HG02943 (cell line): ENCODE data around the gene ACKR4.
"Not testable (repeated sequence)": the region's sequence is repeated elsewhere in the genome, so short reads cannot be mapped to it uniquely, and the experiment has no call there.

Experiments
- ATAC-seq: cut with Tn5 transposase; IDR thresholded peaks from one replicate; pipeline ENCODE4 v1.9.1; 2021; ENCODE audit warnings: mild to moderate bottlenecking, low read depth, moderate library complexity; ENCODE audit not compliant: unreplicated experiment

Gene ACKR4

DNA sequence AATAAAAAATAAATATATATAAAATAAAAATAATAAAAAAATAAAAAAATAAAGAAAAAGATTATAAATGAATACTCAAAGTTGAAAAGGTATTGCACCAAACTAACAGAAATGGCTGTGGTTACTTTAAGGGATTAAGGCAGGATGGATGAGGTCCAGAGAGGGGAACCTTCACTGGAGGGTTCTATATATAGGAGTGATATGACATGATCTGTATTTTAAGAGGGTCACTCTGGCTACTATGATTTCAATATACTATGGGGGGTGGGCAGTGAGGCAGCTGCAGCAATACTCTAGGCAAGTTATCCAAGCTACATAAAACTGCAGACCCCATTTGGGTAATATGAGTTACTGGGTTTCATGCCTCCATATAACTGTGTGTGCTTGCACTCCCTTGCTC lies 38.0 kb downstream of the ACKR4 start:
- no peak for ATAC-seq

DNA sequence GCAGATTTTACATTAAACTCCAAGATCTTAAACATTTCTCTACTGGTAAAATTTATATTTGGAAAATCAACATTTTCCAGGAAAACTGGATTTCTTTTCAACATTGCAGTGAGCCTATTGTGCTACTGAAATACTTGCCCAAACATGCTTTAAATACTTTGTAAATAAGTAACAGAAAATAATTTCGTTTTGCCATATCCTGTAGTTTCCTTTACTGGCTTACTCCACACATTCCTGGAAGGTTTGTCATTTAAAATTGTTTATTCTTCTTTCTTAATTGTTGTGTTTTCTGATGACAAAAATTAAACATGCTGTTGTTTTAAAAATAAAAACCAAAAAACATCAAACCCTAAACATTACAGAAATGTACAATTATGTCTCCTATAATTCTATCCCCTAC lies 40.5 kb downstream of the ACKR4 start:
- no peak for ATAC-seq

DNA sequence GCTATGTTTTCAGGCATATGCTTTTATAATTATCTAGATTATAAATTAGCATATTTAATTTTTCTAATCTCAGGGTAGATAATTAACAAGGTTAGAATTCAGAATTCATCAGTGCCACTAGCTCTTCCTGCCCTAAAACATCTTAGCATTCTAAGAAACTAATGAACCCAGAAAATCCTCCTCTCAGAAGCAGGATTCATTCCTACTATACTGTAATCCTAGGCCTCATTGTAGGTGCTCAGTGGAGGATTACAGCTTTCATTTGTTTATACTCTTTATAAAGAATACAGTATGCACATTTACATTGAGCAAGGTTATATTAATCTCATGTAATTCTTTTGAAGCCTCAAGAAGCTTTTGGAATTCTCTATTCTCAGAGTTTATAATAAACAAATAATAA lies 41.6 kb downstream of the ACKR4 start:
- no peak for ATAC-seq

DNA sequence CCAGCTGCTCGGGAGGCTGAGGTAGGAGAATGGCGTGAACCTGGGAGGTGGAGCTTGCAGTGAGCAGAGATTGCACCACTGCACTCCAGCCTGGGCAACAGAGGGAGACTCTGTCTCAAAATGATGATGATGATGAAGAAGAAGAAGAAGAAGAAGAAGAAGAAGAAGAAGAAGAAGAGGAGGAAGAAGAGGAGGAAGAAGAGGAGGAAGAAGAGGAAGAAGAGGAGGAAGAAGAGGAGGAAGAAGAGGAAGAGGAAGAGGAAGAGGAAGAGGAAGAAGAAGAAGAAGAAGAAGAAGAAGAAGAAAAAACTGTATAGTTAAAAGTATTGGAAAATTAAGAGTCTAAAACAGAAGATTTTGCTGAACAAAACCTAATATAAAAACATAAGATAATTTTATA lies 44.4 kb downstream of the ACKR4 start:
- not testable (repeated sequence) for ATAC-seq

DNA sequence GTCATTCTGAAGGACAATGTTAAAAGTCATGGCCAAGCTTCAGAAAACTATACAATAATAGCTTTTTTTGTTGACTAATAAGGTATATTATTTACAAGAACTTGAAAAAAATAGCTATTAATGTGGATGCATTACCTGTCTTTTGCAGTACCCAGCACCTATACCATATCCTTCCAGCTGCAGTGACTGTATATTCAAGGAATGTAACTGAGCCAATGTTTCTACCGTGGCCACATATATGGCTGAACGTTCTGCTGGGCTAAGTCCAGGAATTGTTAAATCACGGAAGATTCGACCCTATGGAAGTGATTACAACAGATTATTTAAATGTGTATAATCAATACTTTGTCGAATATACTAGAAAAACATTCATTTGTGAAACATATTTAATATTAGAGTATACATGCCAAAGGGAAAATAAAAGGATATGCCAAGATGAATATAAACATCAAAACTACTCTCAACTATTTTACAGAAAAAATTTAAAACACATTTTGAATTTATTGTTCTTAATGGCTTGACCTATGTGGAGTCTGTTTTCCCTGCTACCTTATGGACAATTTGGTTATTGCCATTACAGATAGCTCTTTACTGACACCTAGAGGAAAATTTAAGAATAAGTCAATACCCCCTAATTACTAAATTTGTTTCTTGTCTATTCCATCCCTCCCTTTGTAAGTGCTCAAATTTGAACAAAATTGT lies 44.9 kb downstream of the ACKR4 start:
- no peak for ATAC-seq

DNA sequence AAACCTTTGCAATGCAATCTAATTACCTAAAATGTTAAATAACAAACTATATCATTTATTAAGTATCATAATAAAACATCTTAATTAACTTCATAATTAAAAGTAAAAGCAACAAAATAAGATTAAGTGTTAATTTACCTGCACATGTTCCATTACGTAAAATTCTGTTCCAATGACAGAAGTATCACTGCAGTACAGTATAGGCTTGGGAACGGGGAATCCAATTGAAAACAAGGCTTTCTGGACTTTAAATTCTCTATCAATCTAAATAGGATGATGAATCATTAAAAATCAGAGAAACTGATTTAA lies 45.4 kb downstream of the ACKR4 start:
- ATAC-seq = no peak

DNA sequence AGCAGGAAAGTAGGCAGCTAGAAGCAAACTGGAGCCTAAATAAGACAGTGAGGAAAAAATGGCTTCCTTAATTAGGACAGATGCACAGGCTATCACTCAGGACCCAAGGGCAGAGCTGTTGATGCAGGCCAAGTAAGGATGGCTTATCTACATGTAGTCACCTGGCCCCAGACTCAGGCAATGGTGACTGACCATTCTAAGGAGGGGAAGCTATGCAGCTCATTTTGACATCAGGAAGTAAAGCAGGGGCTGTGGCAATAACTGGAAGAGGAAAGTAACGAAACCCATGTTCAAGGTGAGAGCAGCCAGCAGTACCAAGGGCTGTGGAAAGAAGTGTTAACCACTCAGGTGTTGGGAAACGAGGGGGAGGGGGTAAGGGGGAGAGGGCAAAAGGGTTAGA lies 46.3 kb downstream of the ACKR4 start:
- ATAC-seq = no peak

DNA sequence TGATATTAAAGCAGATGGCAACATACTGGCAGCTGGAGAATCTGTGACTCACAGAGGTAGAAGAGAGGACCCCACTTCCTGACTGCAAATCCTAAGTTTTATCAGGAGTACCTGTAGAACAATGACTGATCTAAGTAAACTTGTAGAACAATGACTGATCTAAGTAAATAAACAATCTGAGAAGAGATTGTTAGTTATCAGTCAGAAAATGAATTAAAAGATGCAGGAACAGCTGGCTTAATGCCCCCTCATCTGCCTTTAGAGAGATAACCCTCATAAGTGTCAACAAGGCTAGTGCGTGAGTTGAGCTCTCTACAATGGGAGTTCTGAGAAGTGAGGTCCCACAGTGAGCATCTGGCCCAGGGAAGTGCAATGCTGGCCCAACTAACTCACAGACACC lies 48.0 kb downstream of the ACKR4 start:
- ATAC-seq = no peak

DNA sequence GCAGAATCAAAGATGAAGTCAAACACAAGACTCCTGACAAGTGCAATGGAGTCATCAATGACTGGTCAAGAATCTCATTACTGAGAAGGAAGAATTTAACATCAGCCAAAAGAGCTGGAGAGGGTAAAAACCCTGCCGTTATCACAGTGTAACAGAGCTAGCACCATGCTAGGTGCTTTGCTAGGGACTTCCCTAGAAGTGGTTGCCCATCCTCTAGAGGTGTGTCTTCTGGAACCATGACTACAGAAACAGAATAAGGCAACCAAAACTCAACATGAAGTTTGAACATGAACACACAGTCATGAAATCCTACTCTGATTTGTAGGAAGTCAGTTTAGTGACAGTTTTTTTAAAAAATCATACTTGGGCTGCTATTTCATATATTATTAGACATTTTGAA lies 53.1 kb downstream of the ACKR4 start:
- ATAC-seq = no peak
